ENCODE results near the gene CRHR2.

DNA sequence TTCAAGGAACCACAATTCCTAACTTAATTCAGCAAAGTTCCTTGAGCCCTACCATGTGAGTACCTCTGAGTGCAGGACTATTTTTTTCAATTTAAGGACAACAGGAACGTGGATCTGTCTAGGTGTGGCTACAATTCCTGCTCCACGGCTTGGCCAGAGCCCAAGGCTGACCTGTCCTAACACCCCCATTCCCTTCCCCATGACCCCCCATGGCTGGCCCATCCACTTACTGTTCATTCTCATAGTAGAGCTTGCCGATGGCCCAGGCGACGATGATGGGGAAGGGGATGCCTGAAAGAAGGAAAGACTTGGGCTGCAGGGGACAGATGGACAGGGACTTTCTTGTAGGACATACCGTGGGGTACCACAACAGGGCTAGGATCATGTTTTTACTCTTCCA, 20.3 kb downstream of the CRHR2 start:
- TF ChIP-seq JUN (IDR thresholded peaks at IDR 0.05) (no peak), HMGXB4 (CRISPR knock-in tag; IDR thresholded peaks at IDR 0.05; ENCODE audit: borderline replicate concordance) (no peak)

Data from A549 (cell line).